ENCODE measurements around the gene DUOX2.
"Not testable (repeated sequence)": the region's sequence is repeated elsewhere in the genome, so short reads cannot be mapped to it uniquely, and the experiment has no call there.

DUOX2 gene

GRCh38 chr15:45120081-45120972 is 6.4 kb upstream of the DUOX2 start:
- DNase-seq = no peak

GRCh38 chr15:45118996-45119395 is 5.0 kb upstream of the DUOX2 start:
- no peak for DNase-seq

GRCh38 chr15:45118131-45118588 is 4.2 kb upstream of the DUOX2 start:
- DNase-seq = peak in 55 of 56 donors; percentile 18 to 94 (median 76)

- DNase-seq = no peak
Measured at GRCh38 chr15:45117308-45118130, 3.5 kb upstream of the DUOX2 start.

GRCh38 chr15:45116482-45117307 is 2.7 kb upstream of the DUOX2 start:
- no peak for DNase-seq

GRCh38 chr15:45116006-45116481 is 2.1 kb upstream of the DUOX2 start:
- no peak for DNase-seq

- DNase-seq = no peak
Measured at GRCh38 chr15:45115312-45115820, 1.4 kb upstream of the DUOX2 start.

- no peak for DNase-seq
Measured at GRCh38 chr15:45114751-45115085, 746 bp upstream of the DUOX2 start.

GRCh38 chr15:45113380-45113990 is 487 bp downstream of the DUOX2 start:
- DNase-seq = no peak

GRCh38 chr15:45112591-45113379 is 1.2 kb downstream of the DUOX2 start:
- DNase-seq = no peak

- no peak for DNase-seq
Measured at GRCh38 chr15:45112143-45112590, 1.8 kb downstream of the DUOX2 start.

- no peak for DNase-seq
Measured at GRCh38 chr15:45111390-45112142, 2.4 kb downstream of the DUOX2 start.

GRCh38 chr15:45110256-45110820 is 3.6 kb downstream of the DUOX2 start:
- no peak for DNase-seq

GRCh38 chr15:45107941-45108630 is 5.9 kb downstream of the DUOX2 start:
- no peak for DNase-seq

- no peak for DNase-seq
Measured at GRCh38 chr15:45106002-45106790, 7.8 kb downstream of the DUOX2 start.

GRCh38 chr15:45105586-45105985 is 8.4 kb downstream of the DUOX2 start:
- DNase-seq = no peak

GRCh38 chr15:45104170-45104569 is 9.8 kb downstream of the DUOX2 start:
- not testable (repeated sequence) for DNase-seq
